SKM-1 treated with dmso at 0.1 percent for 144 hours (cell line): ENCODE measurements around the gene FGF14.

Experiments
- DNase-seq: peaks from one replicate; lab custom pipeline; 2025; ENCODE audit not compliant: unreplicated experiment; lab: John Stamatoyannopoulos, UW

FGF14 gene

DNA sequence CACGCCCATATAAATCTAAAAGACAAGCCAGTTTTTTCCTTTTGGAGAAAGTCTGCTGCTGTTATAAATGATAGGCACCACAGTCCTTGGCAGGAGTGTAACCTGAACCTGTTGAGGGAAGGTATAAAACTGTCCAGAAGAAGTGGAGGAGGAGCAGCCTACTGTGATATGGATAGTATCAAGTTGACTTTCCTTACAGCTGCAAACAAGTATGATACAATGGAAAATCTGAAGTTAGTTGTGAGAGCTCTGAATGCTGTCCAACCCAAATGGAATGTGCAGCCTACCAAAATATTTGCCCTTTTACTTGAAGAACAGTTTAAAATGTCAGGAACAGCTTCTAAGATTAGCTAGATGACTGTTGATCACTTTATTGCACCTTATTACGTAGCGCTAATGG, 399.6 kb downstream of the FGF14 start:
- no peak for DNase-seq

DNA sequence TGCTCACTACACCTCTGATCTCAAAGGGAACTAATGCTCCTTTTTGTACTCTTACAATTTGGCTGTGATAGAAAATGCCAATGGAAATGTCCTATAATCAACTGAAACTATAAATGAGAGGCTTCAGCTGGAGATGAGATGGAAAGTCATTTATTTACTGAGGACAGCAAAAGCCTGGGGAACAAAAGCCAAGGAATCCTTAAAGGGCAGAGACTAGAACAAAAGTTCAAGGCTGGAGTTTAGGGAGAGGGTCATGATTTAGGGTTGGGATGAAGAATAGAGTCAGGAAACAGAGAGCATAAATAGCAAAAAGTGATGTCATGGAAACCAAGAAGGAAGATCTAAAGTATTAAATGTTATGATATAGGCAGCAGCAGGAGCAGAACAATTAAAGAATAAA, 401.1 kb downstream of the FGF14 start:
- DNase-seq, result no peak

DNA sequence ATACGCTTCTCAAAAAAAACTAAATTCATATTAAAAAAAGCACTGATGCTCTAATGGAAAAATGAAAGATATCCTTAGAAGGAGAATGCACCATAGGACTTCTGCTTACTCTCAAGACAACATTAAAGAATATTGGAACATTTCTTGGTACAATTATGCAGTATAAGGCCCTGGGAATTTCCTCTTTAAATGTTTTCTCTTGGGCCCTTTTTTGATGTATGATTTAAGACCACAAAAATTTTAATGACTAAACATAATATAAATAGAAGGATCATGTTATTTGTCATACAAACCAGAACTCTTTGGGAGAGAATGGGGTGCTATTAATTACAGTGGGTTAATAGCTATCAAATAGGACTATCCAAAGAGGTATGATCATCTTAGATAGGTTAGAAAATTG, 403.7 kb downstream of the FGF14 start:
- no peak for DNase-seq

DNA sequence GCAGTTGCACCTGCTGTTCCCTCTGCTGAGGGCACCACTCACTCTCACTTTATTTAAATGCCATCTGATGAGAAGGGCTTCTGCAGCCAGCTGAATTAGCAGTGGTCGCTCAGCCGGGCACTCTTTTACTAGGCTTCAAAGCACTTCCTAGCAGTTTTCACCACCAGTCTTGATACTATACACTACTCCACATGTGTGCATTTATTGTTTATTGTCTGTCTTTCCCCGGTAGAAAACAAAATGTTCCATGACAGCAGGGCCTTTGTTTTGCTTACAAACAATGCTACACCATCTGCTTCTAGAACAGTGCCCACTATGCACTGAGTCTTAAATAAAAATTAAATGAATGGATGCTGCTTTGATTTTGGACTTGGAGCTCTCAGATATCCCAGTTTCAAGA, 404.9 kb downstream of the FGF14 start:
- no peak for DNase-seq

DNA sequence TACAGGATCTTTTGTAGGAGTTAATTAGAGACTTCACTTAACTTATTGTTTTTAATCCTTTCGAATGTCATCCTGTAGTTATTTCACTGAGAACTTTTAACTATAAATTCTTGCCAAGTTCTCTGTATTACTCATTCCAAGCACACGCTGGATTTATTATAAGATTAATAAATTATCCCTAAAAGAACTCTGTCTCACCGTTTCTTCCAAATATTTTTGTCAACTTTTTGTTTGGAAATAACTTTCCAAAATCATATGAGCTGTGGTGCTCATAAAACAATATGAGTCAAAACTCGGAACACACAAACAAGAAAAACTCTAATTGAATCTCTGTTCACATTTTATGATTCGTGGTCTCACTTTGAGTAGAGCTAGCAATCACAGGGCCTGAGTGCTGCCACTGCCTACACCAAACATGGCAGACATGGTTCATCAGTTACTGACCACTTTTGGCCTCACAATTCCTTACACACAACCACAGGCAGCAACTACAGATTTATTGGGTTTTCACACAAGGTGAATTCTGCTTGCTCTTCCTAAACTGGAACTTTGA, 412.0 kb downstream of the FGF14 start:
- DNase-seq, result no peak

DNA sequence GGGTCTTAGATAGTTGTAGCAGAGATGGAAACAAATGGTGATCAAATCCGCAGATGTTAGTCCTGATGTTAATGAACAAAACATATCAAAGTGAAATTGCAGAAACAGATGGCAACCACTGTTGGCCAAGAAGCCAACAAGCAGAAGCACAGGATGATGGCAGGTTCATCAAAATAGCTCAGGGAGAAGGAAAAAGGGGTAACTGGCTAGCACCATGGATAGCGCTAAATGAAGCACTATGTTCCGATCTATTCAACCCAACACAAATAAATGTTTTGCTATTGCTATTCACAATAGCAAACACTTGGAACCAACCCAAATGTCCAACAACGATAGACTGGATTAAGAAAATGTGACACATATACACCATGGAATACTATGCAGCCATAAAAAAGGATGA, 413.7 kb downstream of the FGF14 start:
- no peak for DNase-seq

DNA sequence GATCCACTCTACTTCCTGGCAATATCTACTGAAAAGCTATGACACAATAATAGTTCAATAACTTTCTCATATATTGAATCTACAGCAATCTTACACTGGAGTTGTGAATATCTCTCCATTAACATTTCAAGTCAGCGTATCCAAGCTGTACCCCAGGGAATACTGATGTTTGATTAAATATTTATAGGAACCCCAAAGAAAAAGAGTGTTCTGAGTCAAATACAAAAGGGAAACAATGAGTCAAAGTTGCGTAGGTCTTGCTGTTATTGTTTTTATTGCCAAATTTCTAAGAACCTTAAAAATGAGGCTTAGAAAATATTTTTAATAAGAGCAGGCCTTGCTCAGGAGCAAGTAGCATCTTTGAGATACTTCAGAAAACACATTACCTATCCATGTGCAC, 415.5 kb downstream of the FGF14 start:
- DNase-seq, result no peak

DNA sequence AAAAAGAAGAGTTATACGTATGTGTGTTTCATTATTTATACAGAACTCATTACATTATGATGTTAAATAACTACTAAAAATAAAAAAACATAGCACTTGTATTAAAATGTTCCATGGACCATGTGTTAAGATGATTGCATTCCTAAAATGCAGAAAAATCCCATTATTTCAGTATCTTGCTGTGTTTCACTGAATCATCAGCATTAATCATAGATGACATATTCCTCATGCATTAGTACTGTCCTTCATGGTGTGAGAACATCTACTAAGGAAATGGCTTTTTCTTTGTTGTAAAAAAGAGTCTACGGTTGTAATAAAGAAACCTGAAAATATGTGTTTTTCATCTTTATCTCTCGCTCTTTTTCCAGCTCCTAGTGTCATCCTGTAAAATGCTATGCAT, 416.5 kb downstream of the FGF14 start:
- no peak for DNase-seq

DNA sequence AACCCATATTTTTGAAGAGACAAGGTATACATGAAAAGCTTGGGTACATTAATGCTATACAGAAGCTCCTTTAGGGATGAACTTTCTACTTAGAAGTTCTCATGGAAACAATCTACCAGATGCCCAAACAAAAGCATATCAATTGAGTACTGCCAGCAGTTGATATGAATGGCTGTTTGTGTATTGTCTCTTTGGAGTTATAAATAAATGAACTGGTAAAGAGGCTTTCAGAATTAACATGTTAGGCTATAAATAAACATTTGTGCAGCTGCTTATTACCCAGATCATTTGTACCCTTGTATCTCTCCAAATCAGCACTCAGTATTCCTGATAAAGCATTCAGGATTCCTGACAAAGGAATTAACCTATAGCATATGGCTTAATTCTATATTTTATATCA, 418.9 kb downstream of the FGF14 start:
- no peak for DNase-seq

DNA sequence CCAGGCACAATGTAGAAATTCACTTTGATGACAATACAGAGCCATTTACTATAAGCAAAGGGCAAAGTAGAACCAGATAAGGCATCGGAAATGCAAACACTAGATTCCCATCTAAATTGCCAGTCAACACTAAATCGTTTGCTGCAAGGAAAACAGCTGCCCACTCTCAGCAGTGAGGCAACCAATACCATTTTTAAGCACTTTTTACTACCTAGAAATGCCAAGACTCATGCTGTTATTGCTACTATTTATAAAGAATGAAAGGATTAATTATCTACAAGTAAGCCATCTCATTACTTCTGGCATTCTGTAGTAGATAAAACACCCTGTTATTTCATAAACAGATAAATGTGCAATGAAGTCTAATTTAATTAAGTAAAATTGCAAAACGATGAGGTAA, 422.0 kb downstream of the FGF14 start:
- DNase-seq, result no peak

DNA sequence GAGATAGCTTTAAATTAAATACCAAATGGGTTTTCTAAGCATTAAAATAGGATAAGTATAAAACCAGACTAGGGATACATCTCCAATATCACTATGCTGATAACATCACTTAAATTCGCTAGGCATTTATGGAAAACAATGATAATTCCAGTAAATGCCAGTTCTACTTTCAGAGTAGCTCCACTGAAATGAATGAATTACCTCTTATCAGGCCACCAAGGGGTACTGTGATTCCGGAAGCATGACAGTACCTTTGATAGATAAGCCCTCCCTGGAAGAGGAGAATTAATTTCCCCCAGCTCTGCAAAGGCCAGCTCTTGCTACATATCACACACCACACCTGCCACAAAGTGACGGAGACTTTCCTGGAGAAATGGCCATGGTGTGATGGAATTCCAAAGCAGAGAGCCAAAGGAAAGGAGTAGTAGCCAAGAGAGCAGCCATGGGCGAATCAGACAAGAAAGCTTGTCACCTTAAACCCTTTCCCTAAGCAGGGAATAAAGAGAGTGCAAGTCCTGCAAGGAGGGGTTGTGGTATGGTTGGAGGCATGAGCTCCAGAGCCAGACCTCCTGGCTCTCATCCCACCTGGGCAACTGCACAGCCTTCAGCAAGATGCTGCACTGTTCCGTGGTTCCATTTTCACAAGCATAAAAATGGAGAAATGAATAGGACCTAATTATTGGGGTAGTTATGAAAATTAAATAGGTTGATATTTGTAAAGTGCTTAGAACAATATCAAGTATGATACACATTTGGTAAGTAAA, 423.1 kb downstream of the FGF14 start:
- no peak for DNase-seq

DNA sequence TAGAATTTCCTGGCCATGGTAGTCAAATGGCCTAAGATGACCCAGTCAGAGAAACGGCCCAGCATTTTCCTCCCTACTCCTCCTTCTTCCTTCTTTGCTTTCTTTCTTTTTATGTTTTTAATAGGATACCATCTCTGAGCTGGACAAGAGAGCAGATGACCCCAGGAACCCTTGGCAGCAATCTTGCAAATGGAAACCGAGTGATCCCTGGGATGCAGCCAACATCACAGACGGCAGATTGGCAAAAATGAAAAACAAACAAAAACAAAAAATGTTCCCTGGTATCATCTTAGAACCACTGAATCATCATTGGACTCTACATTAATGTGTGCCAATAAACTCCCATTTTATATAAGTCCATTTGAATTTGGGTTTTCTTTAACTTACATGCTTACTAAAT, 424.4 kb downstream of the FGF14 start:
- DNase-seq, result no peak

DNA sequence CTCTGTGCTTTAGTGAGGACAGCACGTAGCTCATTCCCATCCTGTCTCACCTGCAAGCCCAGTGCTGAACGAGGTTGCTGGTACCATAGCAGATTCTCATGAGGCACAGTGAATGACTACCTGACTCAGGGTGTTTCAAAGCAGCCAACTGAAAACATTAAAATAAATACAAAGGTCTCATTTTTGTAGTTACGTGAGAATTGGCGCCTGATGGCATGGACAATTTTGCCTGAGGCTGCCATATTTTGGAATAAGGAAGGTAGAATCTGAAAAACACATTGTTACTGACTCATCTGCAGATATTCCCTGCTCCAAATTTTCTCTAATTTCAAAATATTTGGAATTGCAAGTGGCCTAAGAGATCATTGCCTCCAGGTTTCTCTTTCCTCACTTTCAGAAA, 429.7 kb downstream of the FGF14 start:
- DNase-seq, result no peak

DNA sequence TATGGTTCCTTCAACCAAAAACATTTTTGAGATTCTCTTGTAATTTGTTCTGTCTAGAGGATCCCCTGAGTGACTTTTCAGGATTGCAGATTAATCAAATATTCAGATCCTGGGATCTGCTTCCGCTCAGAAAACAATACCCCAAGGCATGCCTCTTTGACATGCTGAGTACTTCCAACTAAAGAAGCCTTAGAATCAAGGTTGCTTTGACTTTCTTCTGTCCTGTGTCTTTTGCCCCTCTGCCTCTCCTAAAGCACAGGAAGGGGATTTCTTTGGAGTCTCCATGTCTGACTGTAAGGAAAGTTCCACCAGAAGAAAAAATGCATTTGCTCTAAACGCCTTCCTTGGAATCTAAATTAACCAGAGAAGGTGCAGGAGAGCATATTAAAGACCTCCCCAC, 431.5 kb downstream of the FGF14 start:
- no peak for DNase-seq

DNA sequence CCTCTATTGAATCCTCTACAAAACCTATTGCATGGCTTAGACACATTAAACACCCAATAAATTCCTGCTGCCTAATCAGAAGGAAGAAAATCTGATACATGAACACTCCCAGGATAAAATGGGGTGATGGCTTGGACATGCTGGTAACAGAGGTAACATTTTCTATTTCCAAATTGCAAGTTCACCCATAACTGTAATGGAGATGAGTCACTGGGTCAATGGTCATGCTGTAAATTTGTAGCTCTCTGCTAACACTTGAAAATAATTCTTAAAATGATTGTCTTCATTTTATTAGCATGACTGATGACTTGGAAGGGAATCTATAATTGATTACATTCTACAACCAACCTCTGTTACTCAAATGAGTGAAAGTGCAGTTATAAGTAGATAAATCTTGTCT, 434.1 kb downstream of the FGF14 start:
- DNase-seq, result no peak

DNA sequence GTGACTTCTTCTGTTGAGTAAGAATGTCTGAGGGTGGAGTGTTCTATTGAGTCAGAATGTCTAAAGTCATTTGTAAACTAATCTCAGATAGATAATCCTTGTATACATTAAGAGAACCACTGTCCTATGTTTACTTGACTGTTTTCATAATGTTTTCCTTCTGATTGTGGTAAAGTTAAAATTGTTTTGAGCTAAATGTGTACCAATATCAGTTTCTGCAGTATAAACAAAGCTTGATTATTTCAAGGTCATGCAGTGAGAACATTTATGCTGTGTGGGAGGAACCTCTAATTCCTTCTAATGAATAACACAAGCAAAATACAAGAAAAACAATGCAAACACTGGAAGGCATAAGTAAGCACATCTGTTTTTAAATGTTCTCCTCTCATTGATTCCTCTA, 434.6 kb downstream of the FGF14 start:
- DNase-seq, result no peak

DNA sequence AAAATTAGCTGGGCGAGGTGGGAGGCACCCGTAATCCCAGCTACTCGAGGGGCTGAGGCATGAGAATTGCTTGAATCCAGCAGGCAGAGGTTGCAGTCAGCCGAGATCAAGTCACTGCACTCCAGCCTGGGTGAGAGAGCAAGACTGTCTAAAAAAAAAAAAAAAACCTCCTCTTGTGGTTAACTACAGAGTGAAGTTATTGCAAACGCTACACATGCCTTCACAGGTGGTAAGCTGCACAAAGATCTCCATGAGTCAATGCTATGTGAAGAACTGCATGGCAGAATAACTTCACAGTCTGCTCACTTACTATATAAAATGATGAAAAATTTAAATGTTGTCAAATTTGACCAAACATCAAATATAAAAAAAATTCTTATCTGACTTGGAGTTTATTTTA, 436.8 kb downstream of the FGF14 start:
- no peak for DNase-seq

DNA sequence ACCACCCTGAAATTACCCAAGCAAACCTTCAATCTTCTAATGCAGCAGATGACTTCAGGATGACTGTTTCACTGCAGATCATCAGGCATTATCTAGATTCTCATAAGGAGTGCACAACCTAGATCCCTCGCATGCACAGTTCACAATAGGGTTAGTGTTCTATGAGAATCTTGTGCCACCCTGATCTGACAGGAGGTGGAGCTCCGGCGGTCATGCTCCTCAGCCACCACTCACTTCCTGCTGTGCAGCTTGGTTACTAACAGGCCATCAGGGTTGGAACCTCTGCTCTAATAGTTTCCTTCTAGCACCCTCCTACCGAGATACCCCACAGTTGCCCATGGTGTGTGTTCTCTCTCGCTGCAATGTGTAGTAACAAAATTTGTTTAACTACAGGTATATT, 442.8 kb downstream of the FGF14 start:
- DNase-seq, result no peak

DNA sequence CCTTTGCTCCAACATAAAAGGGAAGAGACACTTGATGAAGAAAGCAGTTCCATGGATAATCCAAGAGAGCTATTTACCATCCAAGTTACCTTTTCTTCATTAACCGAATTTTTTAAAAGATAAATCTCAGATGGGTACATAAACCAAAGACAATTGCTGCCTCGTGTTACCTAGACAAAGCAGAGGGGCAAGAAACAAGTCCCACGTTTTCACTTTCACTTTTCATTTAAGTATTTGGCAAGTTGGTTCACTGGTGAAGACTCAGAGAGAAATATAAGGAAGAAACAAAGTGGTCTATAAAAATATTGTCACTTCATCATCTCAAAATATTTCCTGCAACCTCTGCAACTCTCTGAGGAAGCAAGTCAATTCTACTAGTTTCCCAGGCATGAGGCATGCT, 446.1 kb downstream of the FGF14 start:
- DNase-seq, result no peak

DNA sequence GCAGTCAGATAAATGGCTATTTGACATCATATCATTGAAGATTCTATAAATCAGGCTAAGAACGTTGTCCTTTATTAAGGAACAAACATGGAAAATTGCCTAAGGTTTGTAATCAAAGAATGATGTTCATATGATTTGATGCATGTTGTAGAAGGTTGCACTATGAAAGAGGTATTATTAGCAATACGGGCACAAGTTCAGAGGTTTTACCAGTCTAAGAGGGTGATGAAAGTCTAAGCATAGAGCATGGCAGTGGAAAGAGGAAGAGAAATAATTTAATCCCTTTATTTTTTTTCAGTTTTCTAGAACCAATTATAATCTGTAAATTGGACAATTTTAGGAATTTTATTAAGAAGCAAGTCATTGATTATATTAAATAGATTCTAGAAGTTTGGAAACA, 450.7 kb downstream of the FGF14 start:
- DNase-seq, result no peak

DNA sequence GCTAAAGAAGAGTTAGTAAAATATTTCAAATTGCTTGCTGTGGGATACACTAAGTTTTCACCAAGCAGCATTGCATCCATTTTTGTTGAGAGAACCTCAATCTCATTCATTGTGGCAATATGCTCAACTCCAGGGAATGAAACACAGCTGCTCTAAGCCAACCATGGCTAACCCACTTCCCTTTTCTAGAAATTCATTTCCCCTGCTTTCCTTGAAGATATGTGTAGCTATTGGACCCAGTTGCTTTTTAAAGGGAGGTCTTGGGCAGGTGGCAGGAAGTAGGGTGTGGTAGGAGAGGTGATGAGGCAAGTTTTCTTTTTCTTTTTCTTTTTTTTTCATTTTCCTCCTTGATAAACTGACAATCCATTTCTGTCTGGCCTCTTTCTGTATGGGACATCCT, 452.2 kb downstream of the FGF14 start:
- DNase-seq, result no peak

DNA sequence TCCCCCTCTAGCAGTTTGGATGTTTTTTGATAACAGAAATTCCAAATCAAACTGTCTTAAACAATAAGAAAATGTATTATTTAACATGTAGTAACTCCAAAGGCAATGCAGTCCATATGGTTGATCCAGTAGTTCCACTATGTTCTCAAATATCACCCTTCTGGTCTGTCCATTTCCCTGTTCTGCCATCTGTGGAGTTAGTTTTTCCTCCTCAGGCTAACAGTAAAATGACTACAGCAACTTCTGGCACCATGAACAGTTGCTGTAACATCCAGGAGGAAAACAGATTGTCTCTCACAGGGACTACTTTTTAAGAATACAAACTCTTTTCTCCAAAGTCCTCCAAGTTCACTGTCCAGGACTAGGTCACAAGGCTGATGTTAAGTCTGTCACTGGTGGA, 455.4 kb downstream of the FGF14 start:
- DNase-seq, result no peak

DNA sequence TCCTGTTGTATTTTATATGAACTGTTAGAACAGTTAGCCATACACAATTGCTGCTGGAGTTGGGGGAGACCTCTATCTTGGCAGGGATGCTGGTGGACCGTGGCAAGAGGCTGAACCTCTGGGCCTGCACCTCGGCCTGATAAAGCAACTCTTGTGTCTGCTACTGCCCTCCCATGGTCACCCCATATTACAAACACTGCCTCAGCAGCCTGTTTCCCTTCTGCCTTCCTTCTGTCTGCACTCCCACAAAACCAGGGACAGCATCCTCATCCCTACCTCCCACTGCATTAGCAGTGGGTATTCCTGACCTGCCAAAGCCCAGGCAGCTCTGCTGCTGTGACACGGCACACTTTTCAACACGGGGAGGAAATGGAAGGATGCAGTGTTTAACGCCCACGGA, 456.4 kb downstream of the FGF14 start:
- no peak for DNase-seq
